Uterus (tissue), 4 donors: ENCODE measurements around the gene CHCHD4. TPM values are rescaled to one million over a fixed set of nuclear protein-coding genes. Genes with fewer than 3 reads are reported as not detected.

ENCODE experiments used
- DNase-seq, 2 donors: peaks; one replicate each; pipeline ENCODE4 v3.0.0-alpha.2; 2019 to 2020
- H3K27ac ChIP-seq, 2 donors: fragments of 200-600 bp; sonication (generic); 1 replicate in 1 of 2; 2 replicates in 1 of 2; pipeline ENCODE4 v1.5.1; 2016 to 2018
- H3K27me3 ChIP-seq, 2 donors: fragments of 200-600 bp; sonication (generic); one replicate each; pipeline ENCODE4 v1.5.1; 2018 to 2019; ENCODE audit warnings: control low read depth in 1 of 2
- H3K36me3 ChIP-seq, 2 donors: fragments of 200-600 bp; sonication (generic); one replicate each; pipeline ENCODE4 v1.5.1; 2019; ENCODE audit warnings: control low read depth in 1 of 2
- H3K4me1 ChIP-seq, 2 donors: fragments of 200-600 bp; sonication (generic); one replicate each; pipeline ENCODE4 v1.5.1; 2018 to 2019; ENCODE audit warnings: control low read depth in 1 of 2
- H3K4me3 ChIP-seq, 2 donors: fragments of 200-600 bp; sonication (generic); 1 replicate in 1 of 2; 2 replicates in 1 of 2; pipeline ENCODE4 v1.5.1; 2018 to 2019; ENCODE audit warnings: mild to moderate bottlenecking in 1 of 2
- H3K9me3 ChIP-seq, 2 donors: fragments of 200-600 bp; sonication (generic); one replicate each; pipeline ENCODE4 v1.5.1; 2019; ENCODE audit warnings: control low read depth in 1 of 2
- POLR2A ChIP-seq, 2 donors: fragments of 450-650 bp; IDR thresholded peaks; one replicate each; pipeline ENCODE4 v1.6.1; 2016; ENCODE audit warnings: antibody characterized with exemption in 2 of 2, mild to moderate bottlenecking in 1 of 2, moderate library complexity in 1 of 2
- intact Hi-C: fragments of 100-400 bp; cut with DNase I; formaldehyde crosslinking; loops from one replicate; pipeline ENCODE4 v1.15.1; 2023; ENCODE audit warnings: low total_unique reads
- total RNA-seq, 4 donors: library from RNA; depleted of rRNA in 3 of 4; stranded (reverse); fragments of >200 nt in 3 of 4; gene quantifications; one replicate each; pipeline versions ENCODE4 v1.1.0 to v1.2.4, GENCODE V29; 2014 to 2023
- TF ChIP-seq, protein P1 (sequence below), 4 experiments: fragments of 200-600 bp in 2 of 4; fragments of 450-650 bp in 2 of 4; sonication (generic) in 2 of 4; IDR thresholded peaks; one replicate each; pipeline ENCODE4 v1.5.1; 2016 to 2019; ENCODE audit warnings: antibody characterized with exemption in 4 of 4, mild to moderate bottlenecking in 2 of 4, moderate library complexity in 1 of 4
- donor health status: DM: yes; HTN: yes; CAD: no.

The CHCHD4 gene
- total RNA-seq, 4 donors from 2014 or later = 6.2 to 12.0 (median 7.8) TPM

DNA sequence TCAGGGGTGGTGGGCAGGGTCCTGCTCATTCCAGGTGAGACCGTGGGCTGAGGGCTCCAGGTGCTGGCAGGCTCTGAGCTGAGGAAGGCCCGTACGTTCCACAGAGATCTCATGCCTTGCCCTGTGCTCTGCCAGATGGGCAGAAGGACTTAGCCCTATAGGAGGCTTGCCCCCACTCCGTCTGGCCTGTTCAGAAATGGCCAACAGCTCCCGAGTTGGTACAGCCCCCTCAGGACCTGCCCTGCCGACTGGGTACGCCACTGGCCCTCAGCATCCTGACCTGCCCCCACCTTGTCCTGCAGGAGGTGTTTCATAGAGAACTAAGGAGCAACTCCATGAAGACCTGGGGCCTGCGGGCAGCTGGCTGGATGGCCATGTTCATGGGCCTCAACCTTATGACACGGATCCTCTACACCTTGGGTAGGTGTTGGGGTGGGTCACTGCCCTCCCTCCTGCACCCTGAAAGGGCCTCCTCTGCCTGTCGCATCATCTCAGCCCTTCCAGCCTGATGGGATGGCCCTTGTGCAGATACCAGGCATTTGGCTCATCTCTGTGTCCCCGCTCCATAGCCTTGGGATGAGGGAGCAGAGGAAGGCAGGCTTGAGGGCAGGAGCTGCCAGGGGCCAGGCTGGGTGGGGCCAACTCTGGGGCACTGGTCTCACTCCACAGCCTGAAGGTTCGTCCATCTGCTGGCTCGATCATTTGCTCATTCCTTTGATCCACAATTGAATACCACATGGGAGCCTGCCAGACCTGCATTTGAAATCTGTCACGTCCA, 14.4 kb upstream of the CHCHD4 start:
- DNase-seq = no peak
- Histone ChIP-seq H3K27ac (no peak overlapping the region), H3K27me3 (no peaks in the 10 kb centered on the region), H3K36me3 (no peaks in the 10 kb centered on the region), H3K4me3 (no peak overlapping the region), H3K4me1 (peaks cover 10 to 12% of the 10 kb centered on the region in 2 donors), H3K9me3 (no peaks in the 10 kb centered on the region)
- TF ChIP-seq POLR2A (IDR thresholded peaks at IDR 0.05) = no peak
- TF ChIP-seq, protein P1, sequence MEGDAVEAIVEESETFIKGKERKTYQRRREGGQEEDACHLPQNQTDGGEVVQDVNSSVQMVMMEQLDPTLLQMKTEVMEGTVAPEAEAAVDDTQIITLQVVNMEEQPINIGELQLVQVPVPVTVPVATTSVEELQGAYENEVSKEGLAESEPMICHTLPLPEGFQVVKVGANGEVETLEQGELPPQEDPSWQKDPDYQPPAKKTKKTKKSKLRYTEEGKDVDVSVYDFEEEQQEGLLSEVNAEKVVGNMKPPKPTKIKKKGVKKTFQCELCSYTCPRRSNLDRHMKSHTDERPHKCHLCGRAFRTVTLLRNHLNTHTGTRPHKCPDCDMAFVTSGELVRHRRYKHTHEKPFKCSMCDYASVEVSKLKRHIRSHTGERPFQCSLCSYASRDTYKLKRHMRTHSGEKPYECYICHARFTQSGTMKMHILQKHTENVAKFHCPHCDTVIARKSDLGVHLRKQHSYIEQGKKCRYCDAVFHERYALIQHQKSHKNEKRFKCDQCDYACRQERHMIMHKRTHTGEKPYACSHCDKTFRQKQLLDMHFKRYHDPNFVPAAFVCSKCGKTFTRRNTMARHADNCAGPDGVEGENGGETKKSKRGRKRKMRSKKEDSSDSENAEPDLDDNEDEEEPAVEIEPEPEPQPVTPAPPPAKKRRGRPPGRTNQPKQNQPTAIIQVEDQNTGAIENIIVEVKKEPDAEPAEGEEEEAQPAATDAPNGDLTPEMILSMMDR (IDR thresholded peaks at IDR 0.05) = no peak
- intact Hi-C loops = no loop called here

DNA sequence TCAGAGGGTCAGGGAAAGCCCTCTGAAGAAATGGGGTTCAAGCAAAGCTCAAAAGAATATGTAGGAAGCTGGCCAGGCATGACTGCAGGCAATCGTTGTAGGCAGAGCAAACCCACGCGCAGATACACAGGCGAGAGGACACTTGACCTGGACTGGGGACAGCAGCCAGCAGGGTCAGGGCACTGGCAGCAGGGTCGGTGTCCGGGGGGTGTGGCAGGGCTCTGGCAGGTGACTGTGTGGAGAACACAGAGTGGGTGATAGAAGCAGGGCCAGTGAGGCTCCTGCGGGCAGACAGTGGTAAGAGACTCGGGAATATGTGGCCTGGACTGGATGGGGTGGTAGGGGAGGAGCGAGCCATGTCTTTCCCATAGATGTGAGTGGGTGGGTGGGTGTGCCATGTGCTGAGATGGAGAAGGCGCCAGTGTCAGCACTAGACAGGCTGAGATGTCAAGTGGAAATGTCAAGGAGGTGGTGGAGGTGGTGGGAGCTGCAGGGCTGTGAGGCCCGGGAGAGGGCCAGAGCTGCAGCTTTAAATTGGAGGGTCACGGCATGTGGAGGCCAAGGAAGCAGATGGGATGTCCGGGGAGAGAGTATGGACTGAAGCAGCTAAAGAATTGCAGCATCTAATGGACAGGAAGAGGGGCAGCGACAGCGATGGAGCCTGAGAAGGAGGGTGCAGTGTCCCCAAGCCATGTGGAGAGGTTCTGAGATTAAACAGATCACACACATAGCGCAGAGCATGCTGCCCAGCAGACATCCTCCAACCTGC, 13.6 kb upstream of the CHCHD4 start:
- no peaks in the 10 kb centered on the region for H3K36me3 ChIP-seq
- H3K27me3 ChIP-seq = no peaks in the 10 kb centered on the region
- TF ChIP-seq, protein P1 (IDR thresholded peaks at IDR 0.05) = no peak
- TF ChIP-seq POLR2A (IDR thresholded peaks at IDR 0.05) = no peak
- no peaks in the 10 kb centered on the region for H3K9me3 ChIP-seq
- intact Hi-C loops = no loop called here
- H3K4me1 ChIP-seq = peaks cover 9 to 10% of the 10 kb centered on the region in 2 donors
- no peak overlapping the region for H3K27ac ChIP-seq
- DNase-seq = no peak
- no peak overlapping the region for H3K4me3 ChIP-seq

DNA sequence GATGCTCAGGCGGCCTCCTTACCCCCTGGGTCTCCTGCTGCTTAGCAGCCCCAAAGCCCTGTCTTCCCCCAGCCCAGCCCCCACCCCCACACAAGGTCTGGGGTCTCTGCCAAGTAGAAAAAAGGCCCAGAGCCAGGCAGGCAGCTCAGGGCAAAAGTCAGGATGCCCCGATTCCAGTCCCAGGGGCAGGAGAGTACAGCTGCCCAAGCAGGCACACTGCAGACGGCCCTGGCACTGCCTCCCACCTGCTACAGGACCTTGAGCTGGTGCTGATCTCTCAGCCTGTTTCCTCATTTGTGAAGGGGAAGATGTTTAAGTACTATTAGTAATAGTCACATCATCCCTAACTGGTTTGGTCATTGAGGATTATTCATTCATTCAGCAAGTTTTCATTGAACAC, 12.8 kb upstream of the CHCHD4 start:
- peaks cover under 1 to 3% of the 10 kb centered on the region in 2 donors for H3K4me1 ChIP-seq
- H3K27me3 ChIP-seq = no peaks in the 10 kb centered on the region
- intact Hi-C loops = no loop called here
- H3K36me3 ChIP-seq = no peaks in the 10 kb centered on the region
- no peaks in the 10 kb centered on the region for H3K9me3 ChIP-seq
- TF ChIP-seq POLR2A (IDR thresholded peaks at IDR 0.05) = no peak
- H3K4me3 ChIP-seq = no peak overlapping the region
- DNase-seq = no peak
- no peak overlapping the region for H3K27ac ChIP-seq

DNA sequence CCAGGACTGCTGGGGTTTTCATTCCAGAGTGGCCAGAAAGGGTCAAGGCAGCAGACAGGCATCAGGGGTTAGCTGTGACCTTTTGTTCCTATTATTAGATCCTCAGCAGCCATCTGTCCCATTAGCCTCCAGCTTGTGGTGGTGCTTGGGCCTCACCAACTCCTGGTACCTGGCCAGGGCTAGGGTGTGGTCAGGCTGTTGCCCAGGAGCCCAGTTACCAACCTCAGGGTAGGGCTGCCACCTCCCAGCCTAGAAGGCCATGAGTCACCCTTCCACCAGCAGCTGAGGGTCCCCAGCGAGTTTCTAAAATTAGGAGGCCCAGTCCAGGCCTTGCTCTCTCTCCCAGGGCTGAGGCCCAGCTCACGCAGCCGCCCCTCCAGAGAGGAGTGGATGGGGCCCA, 12.3 kb upstream of the CHCHD4 start:
- H3K36me3 ChIP-seq = no peaks in the 10 kb centered on the region
- intact Hi-C loops = no loop called here
- no peaks in the 10 kb centered on the region for H3K27me3 ChIP-seq
- TF ChIP-seq POLR2A (IDR thresholded peaks at IDR 0.05) = no peak
- TF ChIP-seq, protein P1 (IDR thresholded peaks at IDR 0.05) = no peak
- no peak overlapping the region for H3K27ac ChIP-seq
- no peak for DNase-seq
- no peaks in the 10 kb centered on the region for H3K9me3 ChIP-seq
- H3K4me3 ChIP-seq = no peak overlapping the region
- H3K4me1 ChIP-seq = no peaks in the 10 kb centered on the region

DNA sequence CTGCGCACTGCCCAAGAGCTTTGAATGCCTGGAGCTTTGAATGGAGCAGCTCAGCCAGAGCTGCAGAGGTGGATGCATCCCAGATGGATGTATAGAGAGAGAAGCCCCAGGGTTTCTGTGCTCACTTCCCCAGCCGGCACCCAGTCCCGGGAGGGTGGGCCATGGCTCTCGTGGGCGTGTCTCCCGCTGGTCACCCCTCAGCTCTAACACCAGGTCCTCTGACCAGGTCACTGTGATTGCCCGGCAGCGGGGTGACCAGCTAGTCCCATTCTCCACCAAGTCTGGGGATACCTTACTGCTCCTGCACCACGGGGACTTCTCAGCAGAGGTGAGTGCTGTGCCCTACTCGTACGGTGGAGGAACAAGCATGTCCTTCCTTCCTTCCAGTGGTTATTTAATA, 10.9 kb upstream of the CHCHD4 start:
- intact Hi-C loops = no loop called here
- H3K9me3 ChIP-seq = no peaks in the 10 kb centered on the region
- no peak for TF ChIP-seq POLR2A (IDR thresholded peaks at IDR 0.05)
- TF ChIP-seq, protein P1 (IDR thresholded peaks at IDR 0.05) = no peak
- H3K4me3 ChIP-seq = no peak overlapping the region
- no peaks in the 10 kb centered on the region for H3K36me3 ChIP-seq
- no peak overlapping the region for H3K27ac ChIP-seq
- no peak for DNase-seq
- no peaks in the 10 kb centered on the region for H3K4me1 ChIP-seq
- H3K27me3 ChIP-seq = no peaks in the 10 kb centered on the region
